SK-N-DZ (cell line): ENCODE data around the gene NUPR1.
"Not testable (repeated sequence)": the region's sequence is repeated elsewhere in the genome, so short reads cannot be mapped to it uniquely, and the experiment has no call there.

Experiments used
- DNase-seq: peaks from one replicate; pipeline ENCODE4 v3.0.0-alpha.2; 2015; ENCODE audit warnings: low spot score

The NUPR1 gene

GRCh38 chr16:28498666-28499381 lies 40.0 kb downstream of the NUPR1 start:
- DNase-seq: no peak

GRCh38 chr16:28497861-28498599 lies 40.7 kb downstream of the NUPR1 start:
- DNase-seq: no peak

GRCh38 chr16:28497386-28497785 lies 41.4 kb downstream of the NUPR1 start:
- no peak for DNase-seq

- DNase-seq: peak; percentile 35
These were observed 41.9 kb downstream of the NUPR1 start for GRCh38 chr16:28496844-28497243.

DNA sequence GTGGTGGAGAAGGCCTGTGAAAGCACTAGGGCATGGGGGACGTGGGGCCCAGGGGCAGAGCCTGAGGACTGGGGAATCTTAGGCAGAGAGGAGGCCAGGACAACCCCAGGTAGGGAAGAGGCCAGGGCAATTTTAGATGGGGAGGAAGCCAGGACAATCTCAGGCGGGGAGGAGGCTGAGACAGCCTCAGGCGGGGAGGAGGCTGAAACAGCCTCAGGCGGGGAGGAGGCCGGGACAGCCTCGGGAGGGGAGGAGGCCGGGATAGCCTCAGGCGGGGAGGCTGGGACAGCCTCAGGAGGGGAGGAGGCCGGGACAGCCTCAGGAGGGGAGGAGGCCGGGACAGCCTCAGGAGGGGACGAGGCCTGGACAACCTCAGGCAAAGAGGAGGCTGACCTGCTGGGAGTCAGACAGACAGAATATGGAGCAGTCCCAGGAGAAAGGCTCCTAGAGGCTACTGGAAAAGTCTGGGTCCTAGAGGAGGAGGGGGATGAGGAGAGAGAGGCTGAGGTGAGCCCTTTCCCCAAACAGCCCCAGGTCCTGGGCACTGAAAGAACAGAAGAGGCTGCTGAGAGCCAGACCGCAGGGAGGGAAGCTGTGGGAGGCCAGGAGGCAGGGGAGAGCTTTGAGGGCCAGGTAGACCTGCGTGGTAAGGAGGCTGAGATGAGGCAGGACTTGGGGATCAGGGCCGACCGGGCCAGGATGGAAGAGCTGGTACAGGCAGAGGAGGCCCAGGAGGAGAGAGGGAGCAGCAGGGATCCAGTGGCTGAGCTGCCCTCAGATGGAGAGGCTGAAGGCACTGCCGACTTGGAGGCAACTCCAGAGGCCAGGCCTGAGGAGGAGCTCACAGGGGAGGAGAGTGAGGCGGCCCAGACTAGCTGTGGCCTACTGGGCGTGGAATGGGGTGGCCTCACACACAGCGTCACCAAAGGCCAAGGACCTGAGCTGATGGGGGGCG lies 42.7 kb downstream of the NUPR1 start:
- no peak for DNase-seq

DNA sequence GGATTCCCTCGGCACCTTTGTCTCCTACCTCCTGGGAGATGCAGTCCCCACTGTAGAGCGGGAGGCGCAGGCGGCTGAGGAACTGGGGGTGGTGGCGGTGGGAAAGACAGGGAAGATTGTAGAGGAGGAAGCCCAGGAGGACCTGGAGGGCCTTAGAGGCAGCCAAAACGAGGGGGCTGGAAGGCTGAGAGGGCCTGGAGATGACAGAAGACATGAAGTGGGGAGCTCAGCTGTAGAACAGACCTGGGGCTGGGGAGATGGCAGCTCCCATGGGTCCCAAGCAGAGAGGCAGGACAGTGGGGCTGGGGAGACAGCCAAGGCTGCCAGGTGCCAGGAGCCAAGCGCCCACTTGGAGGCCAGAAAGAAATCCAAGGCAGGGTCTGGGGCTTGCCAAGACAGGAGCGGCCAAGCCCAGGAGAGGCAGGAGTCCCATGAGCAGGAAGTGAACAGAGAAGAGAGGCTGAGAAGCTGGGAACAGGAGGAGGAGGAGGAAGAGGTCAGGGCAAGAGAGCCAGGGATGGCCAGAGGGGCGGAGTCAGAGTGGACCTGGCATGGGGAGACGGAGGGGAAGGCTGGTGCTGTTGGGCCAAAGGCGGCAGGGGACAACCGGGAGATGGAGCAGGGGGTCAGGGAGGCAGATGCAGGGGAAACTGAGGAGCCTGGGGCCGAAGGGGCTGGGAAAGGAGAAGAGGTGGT lies 43.5 kb downstream of the NUPR1 start:
- DNase-seq: no peak

DNA sequence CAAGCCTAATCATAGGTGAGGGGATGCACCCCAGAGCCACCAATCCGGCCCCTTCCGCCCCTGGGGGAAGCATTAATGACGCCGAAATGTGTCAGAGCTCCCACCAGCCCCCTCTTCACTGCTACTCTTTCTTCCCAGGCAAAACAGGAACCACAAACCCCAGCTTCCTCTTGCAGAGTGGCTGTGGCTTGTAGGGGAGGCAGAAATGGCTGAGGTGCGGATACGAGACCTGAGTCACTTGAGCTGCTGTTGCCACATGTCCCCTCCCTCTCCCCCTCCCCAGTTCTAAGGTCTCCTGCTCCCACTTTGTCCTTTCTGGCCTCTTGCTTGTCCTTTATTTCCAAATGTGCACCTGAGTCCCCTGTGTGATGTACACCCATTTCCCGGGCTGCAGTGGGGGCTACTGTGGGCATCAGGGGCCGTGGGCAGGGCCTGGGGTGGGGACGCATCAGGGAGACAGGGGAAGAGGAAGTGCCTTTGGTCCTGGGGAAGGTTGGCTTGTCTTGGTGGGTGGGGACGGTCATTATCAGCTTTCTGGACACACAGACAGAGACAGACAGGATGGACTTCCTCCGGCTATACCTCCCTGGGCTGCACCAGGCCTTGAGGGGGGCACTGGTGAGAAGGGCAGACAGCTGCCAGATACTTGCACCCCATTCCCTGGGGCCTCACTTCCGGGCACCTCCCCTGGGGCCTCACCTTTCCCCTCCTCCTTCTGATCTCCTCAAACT lies 44.5 kb downstream of the NUPR1 start, which contains the start of gene APOBR:
Gene APOBR (plus strand): TSS at position 523 of the 731 bp plus-strand sequence. CDS start 39 bp downstream, at position 562.
- DNase-seq: no peak

- no peak for DNase-seq
These were observed 46.3 kb downstream of the NUPR1 start for GRCh38 chr16:28492511-28492910.

GRCh38 chr16:28491970-28492474 lies 46.8 kb downstream of the NUPR1 start, which contains the start of gene CLN3:
CLN3 (minus strand) TSS chr16:28492074; CDS start chr16:28491759, 315 bp downstream.
- DNase-seq: peak; percentile 98

DNA sequence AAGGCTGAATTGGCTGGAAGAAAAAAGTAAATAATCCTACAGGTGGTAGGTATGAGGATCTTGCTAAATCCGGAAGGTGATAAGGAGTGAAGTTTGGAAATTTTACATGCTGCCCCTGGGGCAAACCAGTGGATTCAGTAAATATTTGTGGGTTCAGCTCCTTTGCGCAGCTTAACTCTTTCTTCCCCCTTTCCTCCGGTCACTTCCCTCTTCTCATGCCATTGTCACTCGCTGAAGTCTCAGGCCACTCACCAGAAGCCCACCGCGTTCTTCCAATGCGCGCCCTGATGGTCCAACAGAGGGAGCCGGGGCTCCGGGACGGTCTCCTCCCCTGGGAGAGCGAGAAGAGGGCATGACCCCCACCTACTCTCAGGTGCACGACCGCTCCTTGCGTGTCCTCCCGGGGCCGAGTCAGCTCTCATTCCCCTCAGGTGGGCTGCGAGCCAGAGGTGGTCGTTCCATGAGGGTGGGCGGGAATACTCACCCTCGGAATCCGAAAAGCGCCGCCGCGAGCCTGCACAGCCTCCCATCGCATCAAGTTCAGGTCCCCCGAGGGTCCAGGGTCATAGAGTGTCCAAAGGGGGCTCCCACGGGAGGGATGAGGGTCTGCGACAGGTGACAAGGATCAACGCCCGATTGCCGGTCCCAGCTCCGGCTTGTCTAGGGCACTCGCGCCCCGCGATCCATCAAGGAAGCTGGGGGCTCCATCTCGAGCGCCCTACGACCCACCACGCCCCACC lies 47.4 kb downstream of the NUPR1 start:
- DNase-seq: peak; percentile 56

- no peak for DNase-seq
These were observed 52.5 kb downstream of the NUPR1 start for GRCh38 chr16:28486266-28486665.

DNA sequence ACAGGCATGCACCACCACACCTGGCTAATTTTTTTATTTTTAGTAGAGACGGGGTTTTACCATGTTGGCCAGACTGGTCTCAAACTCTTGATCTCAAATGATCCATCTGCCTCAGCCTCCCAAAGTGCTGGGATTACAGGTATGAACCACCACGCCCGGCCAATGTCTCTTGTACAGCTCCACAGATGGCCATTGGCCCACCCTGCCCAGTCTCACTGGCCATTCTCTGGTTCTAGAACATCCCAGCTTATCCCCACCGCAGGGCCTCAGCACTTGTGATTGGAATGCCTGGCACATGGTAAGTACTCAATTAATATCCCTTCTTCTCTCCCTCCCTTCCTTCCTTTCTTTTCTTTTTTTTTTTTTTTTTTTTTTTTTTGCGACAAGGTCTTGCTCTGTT lies 55.4 kb downstream of the NUPR1 start:
- DNase-seq: not testable (repeated sequence)
